HEK293 (cell line): Measurements from ENCODE around the gene TOP3B.

Experiments used
- CTCF ChIA-PET: fragments of 350-600 bp; formaldehyde crosslinking; extraction: SDS; loops from one replicate; lab custom pipeline; 2021; ENCODE audit warnings: antibody characterized with exemption; lab: Yijun Ruan, JAX
- POLR2A ChIA-PET: fragments of 300-600 bp; formaldehyde crosslinking; extraction: SDS; loops from one replicate; lab custom pipeline; 2020; ENCODE audit warnings: antibody characterized with exemption, inconsistent platforms; lab: Yijun Ruan, JAX
- H3K27ac ChIP-seq: fragments of 200-500 bp; sonication (Bioruptor generic); 2 replicates; pipeline ENCODE4 v1.5.1; 2014; ENCODE audit warnings: low read depth, low read length, control low read depth, inconsistent platforms; ENCODE audit errors: extremely low read depth
- H3K36me3 ChIP-seq, 2 experiments: fragments of 200-500 bp in 1 of 2; sonication (Bioruptor generic) in 1 of 2; 1 replicate in 1 of 2; 2 replicates in 1 of 2; pipeline ENCODE4 v1.5.1; 2014 to 2017; ENCODE audit warnings: inconsistent platforms in 2 of 2, low read length in 2 of 2; ENCODE audit not compliant: control insufficient read depth in 2 of 2, insufficient read depth in 1 of 2
- H3K4me1 ChIP-seq: fragments of 200-500 bp; sonication (Bioruptor generic); 2 replicates; pipeline ENCODE4 v1.5.1; 2014; ENCODE audit warnings: mild to moderate bottlenecking, low read length, inconsistent platforms; ENCODE audit not compliant: control insufficient read depth, insufficient read depth
- H3K4me3 ChIP-seq: 2 replicates; pipeline ENCODE4 v1.5.1; 2011; ENCODE audit warnings: low read depth, mild to moderate bottlenecking, control low read depth, low read length, moderate library complexity
- H3K9me3 ChIP-seq: fragments of 200-500 bp; sonication (Bioruptor generic); 2 replicates; pipeline ENCODE4 v1.5.1; 2014; ENCODE audit warnings: low read depth, low read length, inconsistent platforms; ENCODE audit not compliant: control insufficient read depth, insufficient read depth
- GLIS1 ChIP-seq: fragments of 450-650 bp; formaldehyde crosslinking; IDR thresholded peaks from 2 replicates; pipeline ENCODE4 v1.5.1; 2016; ENCODE audit warnings: missing biosample characterization, missing genetic modification characterization
- SCRT2 ChIP-seq: fragments of 450-650 bp; formaldehyde crosslinking; IDR thresholded peaks from 2 replicates; pipeline ENCODE4 v1.5.1; 2016; ENCODE audit warnings: missing biosample characterization, missing genetic modification characterization
- ZBTB8A ChIP-seq: fragments of 450-650 bp; formaldehyde crosslinking; IDR thresholded peaks from 2 replicates; pipeline ENCODE4 v1.5.1; 2016; ENCODE audit warnings: missing biosample characterization, missing genetic modification characterization
- ZNF121 ChIP-seq: fragments of 450-650 bp; formaldehyde crosslinking; IDR thresholded peaks from 2 replicates; pipeline ENCODE4 v1.5.1; 2016; ENCODE audit warnings: missing biosample characterization, missing genetic modification characterization
- ZNF175 ChIP-seq: fragments of 450-650 bp; formaldehyde crosslinking; IDR thresholded peaks from 2 replicates; pipeline ENCODE4 v1.5.1; 2016; ENCODE audit warnings: missing biosample characterization, missing genetic modification characterization
- ZNF214 ChIP-seq: fragments of 450-650 bp; formaldehyde crosslinking; IDR thresholded peaks from 2 replicates; pipeline ENCODE4 v1.5.1; 2017; ENCODE audit warnings: missing biosample characterization, mild to moderate bottlenecking, missing genetic modification characterization, borderline replicate concordance
- ZNF473 ChIP-seq: fragments of 450-650 bp; formaldehyde crosslinking; IDR thresholded peaks from 2 replicates; pipeline ENCODE4 v1.5.1; 2017; ENCODE audit warnings: missing biosample characterization, missing genetic modification characterization
- ZNF521 ChIP-seq: fragments of 450-650 bp; formaldehyde crosslinking; IDR thresholded peaks from 2 replicates; pipeline ENCODE4 v1.5.1; 2017; ENCODE audit warnings: missing biosample characterization, mild to moderate bottlenecking, missing genetic modification characterization
- ZNF544 ChIP-seq: fragments of 450-650 bp; formaldehyde crosslinking; IDR thresholded peaks from 2 replicates; pipeline ENCODE4 v1.5.0; 2017; ENCODE audit warnings: missing biosample characterization, missing genetic modification characterization
- ZNF843 ChIP-seq: fragments of 450-650 bp; formaldehyde crosslinking; IDR thresholded peaks from 2 replicates; pipeline ENCODE4 v1.5.1; 2016; ENCODE audit warnings: missing biosample characterization, missing genetic modification characterization
- TF ChIP-seq, protein P1 (sequence below): fragments of 450-650 bp; IDR thresholded peaks from 2 replicates; pipeline ENCODE4 v1.5.1; 2018; ENCODE audit warnings: missing biosample characterization, mild to moderate bottlenecking, missing genetic modification characterization
- TF ChIP-seq, protein P2 (sequence below): fragments of 450-650 bp; formaldehyde crosslinking; conservative IDR thresholded peaks from 2 replicates; pipeline ENCODE4 v1.5.1; 2016; ENCODE audit warnings: low read depth, missing biosample characterization, missing genetic modification characterization
- TF ChIP-seq, protein P3 (sequence below): fragments of 450-650 bp; formaldehyde crosslinking; IDR thresholded peaks from 2 replicates; pipeline ENCODE4 v1.5.1; 2016; ENCODE audit warnings: missing biosample characterization, missing genetic modification characterization
- TF ChIP-seq, protein P4 (sequence below): fragments of 450-650 bp; formaldehyde crosslinking; IDR thresholded peaks from 2 replicates; pipeline ENCODE4 v1.5.1; 2017; ENCODE audit warnings: missing biosample characterization, missing genetic modification characterization
- TF ChIP-seq, protein P5 (sequence below): fragments of 450-650 bp; formaldehyde crosslinking; IDR thresholded peaks from 2 replicates; pipeline ENCODE4 v1.5.1; 2016; ENCODE audit warnings: missing biosample characterization, missing genetic modification characterization
- TF ChIP-seq, protein P6 (sequence below): fragments of 450-650 bp; formaldehyde crosslinking; IDR thresholded peaks from 2 replicates; pipeline ENCODE4 v1.5.1; 2016; ENCODE audit warnings: missing biosample characterization, missing genetic modification characterization

Gene TOP3B

DNA sequence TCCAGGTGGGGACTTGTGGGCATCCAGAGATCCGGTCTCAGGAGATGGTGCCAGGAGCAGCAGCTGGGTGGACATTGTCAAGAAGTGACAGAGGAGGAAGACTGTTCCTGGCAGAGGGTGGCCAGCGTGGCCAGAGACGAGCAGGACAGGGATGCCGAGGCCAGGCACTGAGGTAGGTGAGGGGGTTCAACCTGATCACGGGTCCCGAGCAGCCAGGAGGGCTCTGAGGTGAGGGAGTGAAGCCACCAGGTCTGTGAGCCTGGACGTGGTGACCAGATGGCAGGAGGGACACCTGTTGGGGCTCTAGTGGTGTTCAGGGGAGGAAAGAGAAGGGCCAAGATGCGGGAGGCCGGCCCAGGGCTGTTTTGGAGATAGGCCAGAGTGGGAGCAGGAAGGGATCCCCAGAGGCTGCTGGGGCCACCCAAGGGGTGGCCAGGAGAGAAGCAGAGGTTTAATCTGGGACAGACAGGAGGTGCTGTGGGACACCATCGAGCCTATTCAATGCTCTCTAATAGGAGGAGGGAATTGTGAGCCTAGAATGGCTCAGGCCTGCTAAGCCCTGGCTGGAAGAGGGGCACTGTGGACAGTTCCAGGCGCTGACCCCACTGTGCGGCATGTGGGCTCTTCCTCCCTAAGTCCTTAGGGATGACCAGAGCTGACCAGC lies 36.2 kb downstream of the TOP3B start:
- Histone ChIP-seq H3K4me1 (no peaks in the 10 kb centered on the region), H3K4me3 (no peak overlapping the region), H3K9me3 (no peaks in the 10 kb centered on the region), H3K27ac (no peak overlapping the region), H3K36me3 (peaks cover 0 to 48% of the 10 kb centered on the region in 2 experiments; a peak in 1 of 3 replicates)
- CTCF ChIA-PET: interaction anchor here (8.2 kb wide), 1 partner anchor 7 kb away, joined by 120 read pairs; no protein-coding TSS in a partner anchor
- POLR2A ChIA-PET: interaction anchor here (0.6 kb wide), 1 partner anchor 710 kb away, joined by 4 read pairs; no protein-coding TSS in a partner anchor
- peak; percentile 63; the same call in 1 of the 2 replicates for TF ChIP-seq SCRT2 (tag by site-specific recombination)
- TF ChIP-seq, protein P1, sequence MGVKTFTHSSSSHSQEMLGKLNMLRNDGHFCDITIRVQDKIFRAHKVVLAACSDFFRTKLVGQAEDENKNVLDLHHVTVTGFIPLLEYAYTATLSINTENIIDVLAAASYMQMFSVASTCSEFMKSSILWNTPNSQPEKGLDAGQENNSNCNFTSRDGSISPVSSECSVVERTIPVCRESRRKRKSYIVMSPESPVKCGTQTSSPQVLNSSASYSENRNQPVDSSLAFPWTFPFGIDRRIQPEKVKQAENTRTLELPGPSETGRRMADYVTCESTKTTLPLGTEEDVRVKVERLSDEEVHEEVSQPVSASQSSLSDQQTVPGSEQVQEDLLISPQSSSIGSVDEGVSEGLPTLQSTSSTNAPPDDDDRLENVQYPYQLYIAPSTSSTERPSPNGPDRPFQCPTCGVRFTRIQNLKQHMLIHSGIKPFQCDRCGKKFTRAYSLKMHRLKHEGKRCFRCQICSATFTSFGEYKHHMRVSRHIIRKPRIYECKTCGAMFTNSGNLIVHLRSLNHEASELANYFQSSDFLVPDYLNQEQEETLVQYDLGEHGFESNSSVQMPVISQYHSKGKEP (tag by site-specific recombination): no peak
- TF ChIP-seq ZBTB8A: no peak
- TF ChIP-seq ZNF473 (tag by site-specific recombination): no peak

DNA sequence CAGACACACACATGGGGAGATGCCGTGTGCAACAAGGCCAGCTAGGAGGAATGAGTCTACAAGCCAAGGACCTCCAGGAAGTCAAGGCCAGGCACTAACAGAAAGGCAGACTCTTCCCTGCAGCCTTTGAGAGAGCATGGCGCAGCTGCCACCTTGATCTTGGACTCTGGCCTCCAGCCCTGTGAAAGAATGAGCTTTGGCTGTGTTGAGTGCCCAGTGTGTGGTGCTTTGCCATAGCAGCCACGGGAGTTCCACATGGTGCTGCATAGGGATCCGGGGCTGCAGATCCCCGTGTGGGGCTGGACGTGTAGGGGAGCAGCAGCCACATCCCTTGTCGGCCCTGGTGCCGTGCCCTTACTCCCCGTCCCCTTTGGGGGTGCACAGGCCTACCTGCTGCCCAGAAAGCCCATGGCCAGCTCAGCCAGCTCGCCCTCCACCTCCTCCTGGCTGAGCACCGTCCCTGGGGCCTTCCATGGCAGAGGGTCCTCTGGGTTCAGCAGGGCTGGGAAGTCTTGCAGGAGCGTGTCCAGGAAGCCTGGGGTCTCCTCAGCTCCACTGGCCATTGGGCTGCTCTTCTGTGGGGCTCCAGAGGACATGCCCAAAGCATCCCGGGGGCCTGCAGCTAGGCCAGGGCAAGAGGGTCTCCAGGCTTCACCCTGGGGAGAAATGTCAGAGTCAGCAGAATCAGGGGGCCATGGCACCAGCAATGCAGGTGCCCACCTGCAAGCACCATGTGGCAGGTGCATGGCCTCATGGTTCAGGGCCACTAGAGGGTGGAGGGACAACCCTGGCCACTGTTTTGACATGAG lies 36.9 kb downstream of the TOP3B start:
- POLR2A ChIA-PET: no interaction called here
- Histone ChIP-seq H3K36me3 (peaks cover 0 to 54% of the 10 kb centered on the region in 2 experiments; a peak in 1 of 3 replicates), H3K27ac (no peak overlapping the region), H3K4me1 (no peaks in the 10 kb centered on the region), H3K4me3 (no peak overlapping the region), H3K9me3 (no peaks in the 10 kb centered on the region)
- TF ChIP-seq ZNF521: no peak
- peak; percentile 3; the same call in 1 of the 2 replicates for TF ChIP-seq ZNF121 (tag by site-specific recombination)
- CTCF ChIA-PET: interaction anchor here (0.5 to 1.2 kb wide), 2 partner anchors 18 to 232 kb away, joined by 6 to 8 read pairs; no protein-coding TSS in a partner anchor

DNA sequence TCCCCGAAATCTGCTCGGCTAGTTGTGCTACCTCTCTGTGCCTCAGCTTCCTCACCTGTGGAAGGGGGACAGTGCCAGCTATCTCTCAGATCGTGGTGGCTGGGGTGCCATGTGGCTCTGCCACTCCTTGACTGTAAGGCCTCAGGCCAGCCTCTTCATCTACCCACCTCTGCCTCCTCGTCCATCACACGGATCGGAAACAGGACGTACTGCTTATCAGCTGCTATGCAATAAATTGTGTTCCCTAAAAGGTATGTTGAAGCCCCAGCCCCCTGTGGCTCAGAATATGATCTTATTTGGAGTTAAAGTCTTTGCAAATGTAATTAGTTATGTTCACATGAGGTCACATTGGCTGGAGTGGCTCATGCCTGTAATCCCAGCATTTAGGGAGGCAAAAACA lies 37.7 kb downstream of the TOP3B start:
- POLR2A ChIA-PET: no interaction called here
- CTCF ChIA-PET: interaction anchor here (1.2 kb wide), 1 partner anchor 232 kb away, joined by 6 read pairs; no protein-coding TSS in a partner anchor
- Histone ChIP-seq H3K4me1 (no peaks in the 10 kb centered on the region), H3K27ac (no peak overlapping the region), H3K9me3 (no peaks in the 10 kb centered on the region), H3K36me3 (peaks cover 0 to 59% of the 10 kb centered on the region in 2 experiments; a peak in 1 of 3 replicates), H3K4me3 (no peak overlapping the region)
- TF ChIP-seq, protein P2, sequence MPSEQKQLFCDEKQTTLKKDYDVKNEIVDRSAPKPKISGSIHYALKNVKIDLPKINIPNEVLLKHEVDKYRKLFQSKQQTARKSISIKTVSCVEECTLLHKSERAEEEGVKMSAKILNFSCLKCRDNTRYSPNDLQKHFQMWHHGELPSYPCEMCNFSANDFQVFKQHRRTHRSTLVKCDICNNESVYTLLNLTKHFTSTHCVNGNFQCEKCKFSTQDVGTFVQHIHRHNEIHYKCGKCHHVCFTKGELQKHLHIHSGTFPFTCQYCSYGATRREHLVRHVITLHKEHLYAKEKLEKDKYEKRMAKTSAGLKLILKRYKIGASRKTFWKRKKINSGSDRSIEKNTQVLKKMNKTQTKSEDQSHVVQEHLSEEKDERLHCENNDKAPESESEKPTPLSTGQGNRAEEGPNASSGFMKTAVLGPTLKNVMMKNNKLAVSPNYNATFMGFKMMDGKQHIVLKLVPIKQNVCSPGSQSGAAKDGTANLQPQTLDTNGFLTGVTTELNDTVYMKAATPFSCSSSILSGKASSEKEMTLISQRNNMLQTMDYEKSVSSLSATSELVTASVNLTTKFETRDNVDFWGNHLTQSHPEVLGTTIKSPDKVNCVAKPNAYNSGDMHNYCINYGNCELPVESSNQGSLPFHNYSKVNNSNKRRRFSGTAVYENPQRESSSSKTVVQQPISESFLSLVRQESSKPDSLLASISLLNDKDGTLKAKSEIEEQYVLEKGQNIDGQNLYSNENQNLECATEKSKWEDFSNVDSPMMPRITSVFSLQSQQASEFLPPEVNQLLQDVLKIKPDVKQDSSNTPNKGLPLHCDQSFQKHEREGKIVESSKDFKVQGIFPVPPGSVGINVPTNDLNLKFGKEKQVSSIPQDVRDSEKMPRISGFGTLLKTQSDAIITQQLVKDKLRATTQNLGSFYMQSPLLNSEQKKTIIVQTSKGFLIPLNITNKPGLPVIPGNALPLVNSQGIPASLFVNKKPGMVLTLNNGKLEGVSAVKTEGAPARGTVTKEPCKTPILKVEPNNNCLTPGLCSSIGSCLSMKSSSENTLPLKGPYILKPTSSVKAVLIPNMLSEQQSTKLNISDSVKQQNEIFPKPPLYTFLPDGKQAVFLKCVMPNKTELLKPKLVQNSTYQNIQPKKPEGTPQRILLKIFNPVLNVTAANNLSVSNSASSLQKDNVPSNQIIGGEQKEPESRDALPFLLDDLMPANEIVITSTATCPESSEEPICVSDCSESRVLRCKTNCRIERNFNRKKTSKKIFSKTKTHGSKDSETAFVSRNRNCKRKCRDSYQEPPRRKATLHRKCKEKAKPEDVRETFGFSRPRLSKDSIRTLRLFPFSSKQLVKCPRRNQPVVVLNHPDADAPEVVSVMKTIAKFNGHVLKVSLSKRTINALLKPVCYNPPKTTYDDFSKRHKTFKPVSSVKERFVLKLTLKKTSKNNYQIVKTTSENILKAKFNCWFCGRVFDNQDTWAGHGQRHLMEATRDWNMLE (tag by site-specific recombination): no peak
- TF ChIP-seq ZNF843 (tag by site-specific recombination): no peak
- TF ChIP-seq, protein P3, sequence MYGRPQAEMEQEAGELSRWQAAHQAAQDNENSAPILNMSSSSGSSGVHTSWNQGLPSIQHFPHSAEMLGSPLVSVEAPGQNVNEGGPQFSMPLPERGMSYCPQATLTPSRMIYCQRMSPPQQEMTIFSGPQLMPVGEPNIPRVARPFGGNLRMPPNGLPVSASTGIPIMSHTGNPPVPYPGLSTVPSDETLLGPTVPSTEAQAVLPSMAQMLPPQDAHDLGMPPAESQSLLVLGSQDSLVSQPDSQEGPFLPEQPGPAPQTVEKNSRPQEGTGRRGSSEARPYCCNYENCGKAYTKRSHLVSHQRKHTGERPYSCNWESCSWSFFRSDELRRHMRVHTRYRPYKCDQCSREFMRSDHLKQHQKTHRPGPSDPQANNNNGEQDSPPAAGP: no peak
- TF ChIP-seq, protein P4, sequence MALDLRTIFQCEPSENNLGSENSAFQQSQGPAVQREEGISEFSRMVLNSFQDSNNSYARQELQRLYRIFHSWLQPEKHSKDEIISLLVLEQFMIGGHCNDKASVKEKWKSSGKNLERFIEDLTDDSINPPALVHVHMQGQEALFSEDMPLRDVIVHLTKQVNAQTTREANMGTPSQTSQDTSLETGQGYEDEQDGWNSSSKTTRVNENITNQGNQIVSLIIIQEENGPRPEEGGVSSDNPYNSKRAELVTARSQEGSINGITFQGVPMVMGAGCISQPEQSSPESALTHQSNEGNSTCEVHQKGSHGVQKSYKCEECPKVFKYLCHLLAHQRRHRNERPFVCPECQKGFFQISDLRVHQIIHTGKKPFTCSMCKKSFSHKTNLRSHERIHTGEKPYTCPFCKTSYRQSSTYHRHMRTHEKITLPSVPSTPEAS (tag by site-specific recombination): no peak
- TF ChIP-seq, protein P5, sequence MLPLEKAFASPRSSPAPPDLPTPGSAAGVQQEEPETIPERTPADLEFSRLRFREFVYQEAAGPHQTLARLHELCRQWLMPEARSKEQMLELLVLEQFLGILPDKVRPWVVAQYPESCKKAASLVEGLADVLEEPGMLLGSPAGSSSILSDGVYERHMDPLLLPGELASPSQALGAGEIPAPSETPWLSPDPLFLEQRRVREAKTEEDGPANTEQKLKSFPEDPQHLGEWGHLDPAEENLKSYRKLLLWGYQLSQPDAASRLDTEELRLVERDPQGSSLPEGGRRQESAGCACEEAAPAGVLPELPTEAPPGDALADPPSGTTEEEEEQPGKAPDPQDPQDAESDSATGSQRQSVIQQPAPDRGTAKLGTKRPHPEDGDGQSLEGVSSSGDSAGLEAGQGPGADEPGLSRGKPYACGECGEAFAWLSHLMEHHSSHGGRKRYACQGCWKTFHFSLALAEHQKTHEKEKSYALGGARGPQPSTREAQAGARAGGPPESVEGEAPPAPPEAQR (tag by site-specific recombination): no peak
- TF ChIP-seq ZNF214 (tag by site-specific recombination): no peak
- TF ChIP-seq, protein P6, sequence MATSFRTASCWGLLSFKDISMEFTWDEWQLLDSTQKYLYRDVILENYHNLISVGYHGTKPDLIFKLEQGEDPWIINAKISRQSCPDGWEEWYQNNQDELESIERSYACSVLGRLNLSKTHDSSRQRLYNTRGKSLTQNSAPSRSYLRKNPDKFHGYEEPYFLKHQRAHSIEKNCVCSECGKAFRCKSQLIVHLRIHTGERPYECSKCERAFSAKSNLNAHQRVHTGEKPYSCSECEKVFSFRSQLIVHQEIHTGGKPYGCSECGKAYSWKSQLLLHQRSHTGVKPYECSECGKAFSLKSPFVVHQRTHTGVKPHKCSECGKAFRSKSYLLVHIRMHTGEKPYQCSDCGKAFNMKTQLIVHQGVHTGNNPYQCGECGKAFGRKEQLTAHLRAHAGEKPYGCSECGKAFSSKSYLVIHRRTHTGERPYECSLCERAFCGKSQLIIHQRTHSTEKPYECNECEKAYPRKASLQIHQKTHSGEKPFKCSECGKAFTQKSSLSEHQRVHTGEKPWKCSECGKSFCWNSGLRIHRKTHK: no peak
- no peak for TF ChIP-seq ZNF544 (tag by site-specific recombination)
- TF ChIP-seq ZNF175 (tag by site-specific recombination): no peak
- no peak for TF ChIP-seq GLIS1 (tag by site-specific recombination)
- TF ChIP-seq SCRT2 (tag by site-specific recombination): no peak
